D721Med (cell line): Measurements from ENCODE around the gene HYDIN.

Source experiments
- DNase-seq: peaks from one replicate; pipeline ENCODE4 v3.0.0; 2011; ENCODE audit warnings: low spot score; ENCODE audit not compliant: insufficient read length
- FAIRE-seq: peaks from 2 replicates; lab custom pipeline; 2011; peaks lifted over from hg19 to GRCh38; lab: Jason Lieb, UNC
- CTCF ChIP-seq: IDR thresholded peaks from 2 replicates; pipeline ENCODE4 v1.5.1; 2012; ENCODE audit warnings: mild to moderate bottlenecking, control low read depth; ENCODE audit not compliant: insufficient read depth; ENCODE audit errors: missing control alignments

The HYDIN gene

GRCh38 chr16:71260995-71261394 lies 30.5 kb upstream of the HYDIN start:
- no peak for TF ChIP-seq CTCF
- DNase-seq (no peak), FAIRE-seq (no peak)

- no peak for FAIRE-seq
- no peak for DNase-seq
- no peak for TF ChIP-seq CTCF
Measured at GRCh38 chr16:71259086-71259485, 28.6 kb upstream of the HYDIN start.

GRCh38 chr16:71258372-71258771 lies 27.9 kb upstream of the HYDIN start:
- FAIRE-seq (no peak), DNase-seq (no peak)
- no peak for TF ChIP-seq CTCF

- TF ChIP-seq CTCF, result no peak
- FAIRE-seq (no peak), DNase-seq (no peak)
Measured at GRCh38 chr16:71257768-71258167, 27.2 kb upstream of the HYDIN start.

- DNase-seq (no peak), FAIRE-seq (no peak)
- TF ChIP-seq CTCF, result no peak
Measured at GRCh38 chr16:71255721-71256120, 25.2 kb upstream of the HYDIN start.

- no peak for FAIRE-seq
- TF ChIP-seq CTCF, result no peak
- no peak for DNase-seq
Measured at GRCh38 chr16:71254832-71255525, 24.5 kb upstream of the HYDIN start.

- no peak for TF ChIP-seq CTCF
- DNase-seq, result no peak
- no peak for FAIRE-seq
Measured at GRCh38 chr16:71250461-71251235, 20.1 kb upstream of the HYDIN start.
